Measurements from ENCODE around the gene ZNF775. TPM values are rescaled to one million over a fixed set of nuclear protein-coding genes. Genes with fewer than 3 reads are reported as not detected.

ZNF775 gene
- total and polyA plus RNA-seq, 2 of the 13 experiments (the other 11 are each of a cell fraction or from before 2014, with no cell fraction given): 3.1 to 3.2 TPM

GRCh38 chr7:150388709-150389531, 9.8 kb downstream of the ZNF775 start (continued):
- TF ChIP-seq ZNF709 (CRISPR knock-in tag; IDR thresholded peaks at IDR 0.05) (0 out of 2 replicates have a peak, but pooled peaks have one; percentile 29), PTBP1 (IDR thresholded peaks at IDR 0.05; ENCODE audit: low read depth, low read length, poor library complexity, severe bottlenecking) (no peak), ZNF646 (CRISPR knock-in tag; IDR thresholded peaks at IDR 0.05) (no peak), SMARCC2 (IDR thresholded peaks at IDR 0.05) (no peak), BRD4 (CRISPR knock-in tag; IDR thresholded peaks at IDR 0.05) (peak; percentile 65; the same call in 1 of the 2 replicates), ZFP41 (CRISPR knock-in tag; IDR thresholded peaks at IDR 0.05; ENCODE audit: borderline replicate concordance) (no peak), ZNF776 (CRISPR knock-in tag; IDR thresholded peaks at IDR 0.05) (peak; percentile 86; the same call in 1 of the 2 replicates), ARID4A (CRISPR knock-in tag; IDR thresholded peaks at IDR 0.05; ENCODE audit: borderline replicate concordance) (peak; percentile 89; the same call in 1 of the 2 replicates), ZEB1 (IDR thresholded peaks at IDR 0.05; ENCODE audit: insufficient replicate concordance, low read depth) (peak; percentile 36), ZNF275 (CRISPR knock-in tag; IDR thresholded peaks at IDR 0.05; ENCODE audit: borderline replicate concordance) (peak; percentile 96; the same call in 1 of the 2 replicates), CC2D1A (CRISPR knock-in tag; IDR thresholded peaks at IDR 0.05) (no peak), ZNF230 (CRISPR knock-in tag; IDR thresholded peaks at IDR 0.05) (peak; percentile 81; the same call in 1 of the 2 replicates), CTCF (CRISPR knock-in tag; IDR thresholded peaks at IDR 0.05) (peak; percentile 100), BRCA1 (CRISPR knock-in tag; IDR thresholded peaks at IDR 0.05) (peak; percentile 97)
